OCI-LY3 (cell line): ENCODE results near the gene ARNT2.

ENCODE experiments used
- H2AFZ ChIP-seq: fragments of 200-600, 300-600 bp; shearing (Covaris generic); 2 replicates; pipeline ENCODE4 v1.6.0; 2014; ENCODE audit warnings: antibody characterized with exemption, low read depth, low read length
- H3K27ac ChIP-seq: fragments of 200-600, 300-600 bp; sonication (generic); 2 replicates; pipeline ENCODE4 v1.5.1; 2014; ENCODE audit warnings: mild to moderate bottlenecking, low read length, moderate library complexity, mixed read lengths
- H3K27me3 ChIP-seq: fragments of 200-600, 300-600 bp; sonication (generic); 2 replicates; pipeline ENCODE4 v1.6.1; 2014; ENCODE audit warnings: low read depth, low read length, mixed read lengths
- H3K36me3 ChIP-seq: fragments of 200-600, 300-600 bp; sonication (generic); replicated peaks from 2 replicates; pipeline ENCODE3; 2014; ENCODE audit warnings: low read depth, low read length, mixed read lengths
- H3K4me1 ChIP-seq: fragments of 300-600, 200-600 bp; sonication (generic); 2 replicates; pipeline ENCODE4 v1.6.1; 2014; ENCODE audit warnings: low read length, mixed read lengths
- H3K4me2 ChIP-seq: fragments of 200-600, 300-600 bp; sonication (generic); 2 replicates; pipeline ENCODE4 v1.6.1; 2014; ENCODE audit warnings: low read length, mixed read lengths
- H3K4me3 ChIP-seq: fragments of 300-600, 200-600 bp; sonication (generic); 2 replicates; pipeline ENCODE4 v1.5.1; 2014; ENCODE audit warnings: antibody characterized with exemption, mild to moderate bottlenecking, low read length, moderate library complexity
- H3K79me2 ChIP-seq: fragments of 300-600, 200-600 bp; shearing (Covaris generic); 2 replicates; pipeline ENCODE4 v1.6.1; 2014; ENCODE audit warnings: mild to moderate bottlenecking, low read length, mixed read lengths
- H3K9ac ChIP-seq: fragments of 300-600, 200-600 bp; shearing (Covaris generic); 2 replicates; pipeline ENCODE4 v1.6.0; 2014; ENCODE audit warnings: mild to moderate bottlenecking, low read length, moderate library complexity
- H3K9me3 ChIP-seq: fragments of 200-600, 300-600 bp; shearing (Covaris generic); 2 replicates; pipeline ENCODE4 v1.6.1; 2014; ENCODE audit warnings: low read length, mixed read lengths; ENCODE audit not compliant: insufficient read depth
- H4K20me1 ChIP-seq: fragments of 200-600, 300-600 bp; sonication (generic); 2 replicates; pipeline ENCODE4 v1.6.1; 2016; ENCODE audit warnings: low read length, mixed read lengths; ENCODE audit not compliant: insufficient read depth
- EZH2phosphoT487 ChIP-seq: fragments of 200-600 bp; shearing (Covaris generic); IDR thresholded peaks from 2 replicates; pipeline ENCODE4 v1.6.1; 2018; ENCODE audit warnings: antibody characterized with exemption, mixed run types, low read depth
- TF ChIP-seq, protein P1 (sequence below): fragments of 200-600, 300-600 bp; sonication (generic); IDR thresholded peaks from 2 replicates; pipeline ENCODE4 v1.5.1; 2014; ENCODE audit warnings: antibody characterized with exemption, low read length, low read depth

The ARNT2 gene

DNA sequence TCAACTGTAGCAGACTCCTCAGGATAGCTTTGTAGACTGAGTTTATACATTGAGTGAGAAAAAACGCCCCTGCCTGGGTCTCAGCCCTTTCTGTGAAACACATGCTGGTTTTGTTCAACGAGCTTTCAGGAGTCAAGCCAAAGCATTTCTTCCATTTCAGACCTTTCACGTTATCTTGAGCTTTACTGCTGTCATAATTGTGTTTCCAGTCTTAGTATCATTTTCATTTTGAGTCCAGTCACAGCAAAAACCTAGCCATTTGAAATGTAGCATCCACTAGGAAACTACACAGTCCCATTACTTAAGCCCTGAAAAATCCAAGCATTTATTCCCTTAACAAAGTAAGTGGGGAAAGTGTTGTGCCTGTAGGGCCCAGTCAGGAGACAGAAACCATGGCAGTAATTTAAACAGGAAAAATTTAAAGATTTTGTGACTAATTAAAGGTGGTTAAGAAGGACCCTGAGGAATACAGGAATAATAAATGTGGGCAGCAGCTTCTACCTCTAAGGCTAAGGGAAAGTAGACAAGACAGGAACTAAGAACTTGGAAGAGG, 180.9 kb downstream of the ARNT2 start:
- H3K9ac ChIP-seq: peak overlapping the region; percentile 33
- H3K9me3 ChIP-seq: no peaks in the 10 kb centered on the region
- no peaks in the 10 kb centered on the region for H3K79me2 ChIP-seq
- H3K4me1 ChIP-seq: peaks cover 18% of the 10 kb centered on the region
- H3K4me2 ChIP-seq: peak overlapping the region; percentile 54
- H4K20me1 ChIP-seq: no peaks in the 10 kb centered on the region
- TF ChIP-seq, protein P1, sequence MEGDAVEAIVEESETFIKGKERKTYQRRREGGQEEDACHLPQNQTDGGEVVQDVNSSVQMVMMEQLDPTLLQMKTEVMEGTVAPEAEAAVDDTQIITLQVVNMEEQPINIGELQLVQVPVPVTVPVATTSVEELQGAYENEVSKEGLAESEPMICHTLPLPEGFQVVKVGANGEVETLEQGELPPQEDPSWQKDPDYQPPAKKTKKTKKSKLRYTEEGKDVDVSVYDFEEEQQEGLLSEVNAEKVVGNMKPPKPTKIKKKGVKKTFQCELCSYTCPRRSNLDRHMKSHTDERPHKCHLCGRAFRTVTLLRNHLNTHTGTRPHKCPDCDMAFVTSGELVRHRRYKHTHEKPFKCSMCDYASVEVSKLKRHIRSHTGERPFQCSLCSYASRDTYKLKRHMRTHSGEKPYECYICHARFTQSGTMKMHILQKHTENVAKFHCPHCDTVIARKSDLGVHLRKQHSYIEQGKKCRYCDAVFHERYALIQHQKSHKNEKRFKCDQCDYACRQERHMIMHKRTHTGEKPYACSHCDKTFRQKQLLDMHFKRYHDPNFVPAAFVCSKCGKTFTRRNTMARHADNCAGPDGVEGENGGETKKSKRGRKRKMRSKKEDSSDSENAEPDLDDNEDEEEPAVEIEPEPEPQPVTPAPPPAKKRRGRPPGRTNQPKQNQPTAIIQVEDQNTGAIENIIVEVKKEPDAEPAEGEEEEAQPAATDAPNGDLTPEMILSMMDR: no peak
- peak overlapping the region; percentile 35; the same call in 1 of the 2 replicates for H3K4me3 ChIP-seq
- peak overlapping the region; percentile 15; the same call in 1 of the 2 replicates for H3K27ac ChIP-seq
- no peaks in the 10 kb centered on the region for H3K36me3 ChIP-seq
- H2AFZ ChIP-seq: peak overlapping the region; percentile 60; the same call in 1 of the 2 replicates
- no peaks in the 10 kb centered on the region for H3K27me3 ChIP-seq

DNA sequence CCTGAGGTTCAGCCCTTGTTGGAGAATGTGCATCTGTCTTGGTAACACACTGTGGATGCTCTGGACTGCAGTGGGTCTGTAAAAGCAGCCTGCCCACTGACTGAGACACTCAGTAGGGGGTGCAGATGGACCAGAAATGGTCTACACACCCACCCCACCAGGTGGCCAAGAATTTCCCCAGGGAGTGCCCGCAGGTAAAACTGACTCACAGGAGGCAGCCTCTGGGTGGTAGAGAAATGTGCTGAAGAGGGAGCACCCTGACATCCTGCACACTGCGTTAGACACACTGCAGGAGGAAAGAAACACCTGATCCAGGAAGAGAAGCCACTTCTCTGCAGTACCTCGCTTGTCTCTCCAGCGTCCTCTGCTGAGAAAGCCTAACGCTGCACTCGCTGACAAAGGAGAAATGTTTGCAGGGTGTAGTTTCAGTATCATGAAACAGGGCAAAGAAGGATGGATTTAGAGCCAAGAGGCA, 181.4 kb downstream of the ARNT2 start:
- no peaks in the 10 kb centered on the region for H3K79me2 ChIP-seq
- peaks cover 18% of the 10 kb centered on the region for H3K4me1 ChIP-seq
- H3K4me3 ChIP-seq: peak overlapping the region; percentile 35
- H3K9ac ChIP-seq: peak overlapping the region; percentile 33
- no peak overlapping the region for H3K27ac ChIP-seq
- H4K20me1 ChIP-seq: no peaks in the 10 kb centered on the region
- H3K27me3 ChIP-seq: no peaks in the 10 kb centered on the region
- no peak for TF ChIP-seq EZH2phosphoT487
- TF ChIP-seq, protein P1: peak; percentile 80
- H2AFZ ChIP-seq: peak overlapping the region; percentile 60; the same call in 1 of the 2 replicates
- H3K36me3 ChIP-seq: no peaks in the 10 kb centered on the region
- H3K9me3 ChIP-seq: no peaks in the 10 kb centered on the region
- H3K4me2 ChIP-seq: peak overlapping the region; percentile 54

DNA sequence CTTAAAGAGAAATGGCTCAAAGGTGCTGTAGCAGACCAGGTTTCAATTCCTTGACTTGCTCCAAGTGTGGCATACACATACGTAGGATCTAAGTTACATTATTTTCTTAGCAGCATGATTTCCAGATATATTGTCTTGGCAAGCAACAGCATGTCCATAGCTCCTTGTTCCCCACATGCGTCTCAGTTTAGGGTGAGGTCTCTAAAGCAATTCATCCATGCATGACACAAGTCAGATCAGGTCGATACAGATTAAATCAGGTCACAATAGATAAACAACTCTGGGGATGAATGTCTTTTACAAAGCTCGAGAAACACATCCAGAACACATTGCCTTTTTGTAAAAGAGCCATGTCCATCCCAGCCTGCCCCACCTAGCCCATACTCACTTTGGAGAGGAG, 182.0 kb downstream of the ARNT2 start:
- peaks cover 18% of the 10 kb centered on the region for H3K4me1 ChIP-seq
- H3K36me3 ChIP-seq: no peaks in the 10 kb centered on the region
- H3K79me2 ChIP-seq: no peaks in the 10 kb centered on the region
- 0 out of 2 replicates have a peak overlapping the region, but pooled peaks have one; percentile 60 for H2AFZ ChIP-seq
- no peak overlapping the region for H3K9ac ChIP-seq
- TF ChIP-seq EZH2phosphoT487: no peak
- TF ChIP-seq, protein P1: no peak
- H3K27me3 ChIP-seq: no peaks in the 10 kb centered on the region
- H3K4me3 ChIP-seq: no peak overlapping the region
- H3K27ac ChIP-seq: no peak overlapping the region
- H3K4me2 ChIP-seq: peak overlapping the region; percentile 54
- no peaks in the 10 kb centered on the region for H3K9me3 ChIP-seq
- no peaks in the 10 kb centered on the region for H4K20me1 ChIP-seq

DNA sequence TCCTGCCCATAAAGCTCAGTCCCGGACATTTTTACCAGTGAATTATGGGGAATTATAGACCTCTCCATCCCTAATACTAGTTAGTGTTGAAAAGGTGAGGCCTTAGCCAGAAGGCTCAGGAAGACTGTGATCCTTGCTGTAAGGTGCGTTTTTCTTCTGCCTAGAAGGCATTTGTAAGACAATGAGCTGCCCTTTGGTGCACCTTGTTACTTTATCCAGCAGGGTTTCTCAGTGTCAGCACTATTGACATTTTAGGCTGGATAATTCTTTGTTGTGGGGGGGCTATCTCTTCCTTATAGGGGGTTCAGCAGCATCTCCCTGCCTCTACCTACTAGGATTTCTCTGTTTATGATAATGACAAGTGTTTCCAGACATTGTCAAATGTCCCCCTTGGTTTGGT, 182.8 kb downstream of the ARNT2 start:
- Histone ChIP-seq H3K27me3 (no peaks in the 10 kb centered on the region), H4K20me1 (no peaks in the 10 kb centered on the region), H3K9ac (no peak overlapping the region), H3K36me3 (no peaks in the 10 kb centered on the region), H3K4me3 (no peak overlapping the region), H2AFZ (no peak overlapping the region), H3K27ac (no peak overlapping the region), H3K79me2 (no peaks in the 10 kb centered on the region), H3K4me1 (peaks cover 18% of the 10 kb centered on the region), H3K4me2 (no peak overlapping the region), H3K9me3 (no peaks in the 10 kb centered on the region)
- TF ChIP-seq EZH2phosphoT487: no peak
- TF ChIP-seq, protein P1: no peak
